Mesenchymal stem cell (in vitro differentiated cells and primary cell): ENCODE results near the gene SCN2A.

Experiments used
- DNase-seq: peaks from one replicate; pipeline ENCODE4 v3.0.0-alpha.2; 2013
- H2AFZ ChIP-seq: one replicate; pipeline ENCODE4 v1.6.1; 2013; ENCODE audit warnings: low read depth, mild to moderate bottlenecking, control low read depth, inconsistent platforms, low read length, moderate library complexity
- H2AK5ac ChIP-seq: 2 replicates; pipeline ENCODE4 v1.6.1; 2013; ENCODE audit warnings: low read length, moderate library complexity, mild to moderate bottlenecking, inconsistent platforms; ENCODE audit not compliant: severe bottlenecking
- H2BK120ac ChIP-seq: one replicate; pipeline ENCODE4 v1.6.1; 2013; ENCODE audit warnings: low read depth, mild to moderate bottlenecking, inconsistent platforms, low read length, moderate library complexity
- H2BK12ac ChIP-seq, 2 experiments: one replicate each; pipeline ENCODE4 v1.6.1; 2013; ENCODE audit warnings: inconsistent platforms in 2 of 2, low read length in 2 of 2, mild to moderate bottlenecking in 2 of 2, moderate library complexity in 2 of 2, control low read depth in 1 of 2
- H2BK15ac ChIP-seq: one replicate; pipeline ENCODE4 v1.6.1; 2013; ENCODE audit warnings: mild to moderate bottlenecking, low read depth, inconsistent platforms; ENCODE audit not compliant: poor library complexity, severe bottlenecking
- H2BK5ac ChIP-seq: 2 replicates; pipeline ENCODE4 v1.6.1; 2013; ENCODE audit warnings: low read depth, mild to moderate bottlenecking, low read length, control low read depth, inconsistent platforms; ENCODE audit not compliant: poor library complexity, severe bottlenecking
- H3K14ac ChIP-seq, 2 experiments: one replicate each; pipeline ENCODE4 v1.6.1; 2013; ENCODE audit warnings: inconsistent platforms in 2 of 2, low read length in 2 of 2, control low read depth in 1 of 2, mild to moderate bottlenecking in 1 of 2, moderate library complexity in 1 of 2
- H3K18ac ChIP-seq, 2 experiments: one replicate each; pipeline ENCODE4 v1.6.1; 2013; ENCODE audit warnings: inconsistent platforms in 2 of 2, low read length in 2 of 2, control low read depth in 1 of 2, low read depth in 1 of 2, mild to moderate bottlenecking in 1 of 2
- H3K23ac ChIP-seq, 2 experiments: one replicate each; pipeline ENCODE4 v1.6.1; 2013; ENCODE audit warnings: inconsistent platforms in 2 of 2, low read length in 2 of 2, mild to moderate bottlenecking in 2 of 2, moderate library complexity in 2 of 2, control low read depth in 1 of 2
- H3K27ac ChIP-seq: 2 replicates; pipeline ENCODE4 v1.5.1; 2013; ENCODE audit warnings: mild to moderate bottlenecking, moderate library complexity, low read length, control low read depth, inconsistent platforms; ENCODE audit not compliant: poor library complexity, severe bottlenecking
- H3K27me3 ChIP-seq, 2 experiments: 2 replicates each; pipeline versions ENCODE4 v1.6.1 to v1.7.0; 2013; ENCODE audit warnings: low read length in 2 of 2, mild to moderate bottlenecking in 2 of 2, moderate library complexity in 2 of 2, control low read depth in 1 of 2, inconsistent platforms in 1 of 2; ENCODE audit not compliant: control insufficient read depth in 1 of 2, insufficient read depth in 1 of 2
- H3K36me3 ChIP-seq, 2 experiments: 2 replicates each; pipeline versions ENCODE4 v1.6.1 to v1.7.0; 2013; ENCODE audit warnings: low read length in 2 of 2, control low read depth in 1 of 2, inconsistent platforms in 1 of 2, low read depth in 1 of 2, mild to moderate bottlenecking in 1 of 2; ENCODE audit not compliant: insufficient read depth in 2 of 2, control insufficient read depth in 1 of 2
- H3K4ac ChIP-seq, 2 experiments: one replicate each; pipeline ENCODE4 v1.6.1; 2013; ENCODE audit warnings: inconsistent platforms in 2 of 2, low read length in 2 of 2, mild to moderate bottlenecking in 2 of 2, moderate library complexity in 2 of 2, control low read depth in 1 of 2, low read depth in 1 of 2
- H3K4me1 ChIP-seq: 2 replicates; pipeline ENCODE4 v1.6.1; 2013; ENCODE audit warnings: low read depth, low read length, control low read depth; ENCODE audit not compliant: control insufficient read depth, insufficient read depth
- H3K4me2 ChIP-seq: 2 replicates; pipeline ENCODE4 v1.6.1; 2013; ENCODE audit warnings: low read length, mild to moderate bottlenecking, inconsistent platforms; ENCODE audit not compliant: poor library complexity, severe bottlenecking
- H3K4me3 ChIP-seq, 2 experiments: 2 replicates each; pipeline versions ENCODE4 v1.5.1 to v1.7.0; 2013; ENCODE audit warnings: low read length in 2 of 2, mild to moderate bottlenecking in 2 of 2, control low read depth in 1 of 2, low read depth in 1 of 2; ENCODE audit not compliant: insufficient read depth in 1 of 2
- H3K79me1 ChIP-seq: replicated peaks from 2 replicates; pipeline ENCODE4 v1.6.1; 2013; ENCODE audit warnings: mild to moderate bottlenecking, control low read depth, low read length, inconsistent platforms; ENCODE audit not compliant: poor library complexity, severe bottlenecking
- H3K9ac ChIP-seq: 2 replicates; pipeline ENCODE4 v1.7.0; 2013; ENCODE audit warnings: mild to moderate bottlenecking, low read length, moderate library complexity
- H3K9me3 ChIP-seq: 2 replicates; pipeline ENCODE4 v1.7.0; 2013; ENCODE audit warnings: mild to moderate bottlenecking, low read length; ENCODE audit not compliant: control insufficient read depth
- H4K8ac ChIP-seq: one replicate; pipeline ENCODE4 v1.6.1; 2013; ENCODE audit warnings: inconsistent platforms, mild to moderate bottlenecking, low read length, moderate library complexity
- H4K91ac ChIP-seq: one replicate; pipeline ENCODE4 v1.6.1; 2013; ENCODE audit warnings: mild to moderate bottlenecking, low read length, inconsistent platforms
- WGBS: methylation state at CpG from one replicate; pipeline ENCODE4 v1.1.7; 2013; ENCODE audit warnings: mixed read lengths; 5-methylcytosine and 5-hydroxymethylcytosine counted together

The SCN2A gene

GRCh38 chr2:165219481-165219880, 19.7 kb upstream of the SCN2A start:
- H4K91ac ChIP-seq: no peak overlapping the region
- H3K27ac ChIP-seq: no peak overlapping the region
- no peak overlapping the region for H4K8ac ChIP-seq
- no peaks in the 10 kb centered on the region for H3K27me3 ChIP-seq
- H2AFZ ChIP-seq: no peak overlapping the region
- H2BK5ac ChIP-seq: no peak overlapping the region
- H3K18ac ChIP-seq: no peak overlapping the region
- no peak overlapping the region for H2AK5ac ChIP-seq
- H2BK120ac ChIP-seq: no peak overlapping the region
- no peak overlapping the region for H3K4me2 ChIP-seq
- no peaks in the 10 kb centered on the region for H3K79me1 ChIP-seq
- H2BK12ac ChIP-seq: no peak overlapping the region
- H3K9ac ChIP-seq: no peak overlapping the region
- H3K14ac ChIP-seq: no peak overlapping the region
- no peak overlapping the region for H2BK15ac ChIP-seq
- H3K9me3 ChIP-seq: no peaks in the 10 kb centered on the region
- no peaks in the 10 kb centered on the region for H3K4me1 ChIP-seq
- no peak overlapping the region for H3K4ac ChIP-seq
- H3K23ac ChIP-seq: no peak overlapping the region
- no peaks in the 10 kb centered on the region for H3K36me3 ChIP-seq
- DNase-seq: no peak
- WGBS: 55% methylated on average over 3 of the region's 3 CpGs
- H3K4me3 ChIP-seq: no peak overlapping the region

GRCh38 chr2:165224941-165225340, 14.3 kb upstream of the SCN2A start:
- no peak overlapping the region for H3K4me3 ChIP-seq
- no peak overlapping the region for H2BK5ac ChIP-seq
- no peak overlapping the region for H3K23ac ChIP-seq
- H2BK12ac ChIP-seq: no peak overlapping the region
- H3K9ac ChIP-seq: no peak overlapping the region
- no peak overlapping the region for H2BK15ac ChIP-seq
- no peaks in the 10 kb centered on the region for H3K9me3 ChIP-seq
- H3K27me3 ChIP-seq: no peaks in the 10 kb centered on the region
- no peak overlapping the region for H2AFZ ChIP-seq
- H2AK5ac ChIP-seq: no peak overlapping the region
- no peak overlapping the region for H3K4ac ChIP-seq
- no peak overlapping the region for H3K18ac ChIP-seq
- H3K14ac ChIP-seq: no peak overlapping the region
- H3K79me1 ChIP-seq: no peaks in the 10 kb centered on the region
- H3K27ac ChIP-seq: no peak overlapping the region
- DNase-seq: no peak
- H3K4me1 ChIP-seq: no peaks in the 10 kb centered on the region
- no peak overlapping the region for H4K91ac ChIP-seq
- H4K8ac ChIP-seq: no peak overlapping the region
- no peak overlapping the region for H2BK120ac ChIP-seq
- no peaks in the 10 kb centered on the region for H3K36me3 ChIP-seq
- no CpG with 5 or more reads among the region's 1 CpG for WGBS
- no peak overlapping the region for H3K4me2 ChIP-seq

- no peaks in the 10 kb centered on the region for H3K79me1 ChIP-seq
- no peak overlapping the region for H2BK15ac ChIP-seq
- H4K91ac ChIP-seq: no peak overlapping the region
- H3K4me3 ChIP-seq: no peak overlapping the region
- no peak overlapping the region for H3K4me2 ChIP-seq
- H2BK5ac ChIP-seq: no peak overlapping the region
- H3K36me3 ChIP-seq: no peaks in the 10 kb centered on the region
- no peak overlapping the region for H3K18ac ChIP-seq
- H3K4ac ChIP-seq: no peak overlapping the region
- no peak overlapping the region for H2AK5ac ChIP-seq
- no peak overlapping the region for H2AFZ ChIP-seq
- no peak overlapping the region for H3K27ac ChIP-seq
- no peak overlapping the region for H3K23ac ChIP-seq
- H3K9me3 ChIP-seq: peaks cover 3% of the 10 kb centered on the region
- H2BK120ac ChIP-seq: no peak overlapping the region
- no peaks in the 10 kb centered on the region for H3K4me1 ChIP-seq
- H3K14ac ChIP-seq: no peak overlapping the region
- H4K8ac ChIP-seq: no peak overlapping the region
- no peak overlapping the region for H3K9ac ChIP-seq
- peaks cover 0 to 6% of the 10 kb centered on the region in 2 experiments for H3K27me3 ChIP-seq
- DNase-seq: no peak
- no peak overlapping the region for H2BK12ac ChIP-seq
- 100% methylated on average over 1 of the region's 1 CpG for WGBS
These were observed 11.6 kb upstream of the SCN2A start for GRCh38 chr2:165227571-165227970.

GRCh38 chr2:165237056-165237455, 2.2 kb upstream of the SCN2A start:
- H3K4me1 ChIP-seq: no peaks in the 10 kb centered on the region
- H3K36me3 ChIP-seq: no peaks in the 10 kb centered on the region
- no peak overlapping the region for H3K4me3 ChIP-seq
- no peak overlapping the region for H3K14ac ChIP-seq
- no peak overlapping the region for H4K91ac ChIP-seq
- H2BK12ac ChIP-seq: no peak overlapping the region
- H3K9me3 ChIP-seq: no peaks in the 10 kb centered on the region
- peaks cover 0 to 3% of the 10 kb centered on the region in 2 experiments for H3K27me3 ChIP-seq
- H3K4me2 ChIP-seq: no peak overlapping the region
- H2BK15ac ChIP-seq: no peak overlapping the region
- H2BK120ac ChIP-seq: no peak overlapping the region
- H2BK5ac ChIP-seq: no peak overlapping the region
- WGBS: 62% methylated on average over 2 of the region's 2 CpGs
- H4K8ac ChIP-seq: no peak overlapping the region
- H3K79me1 ChIP-seq: no peaks in the 10 kb centered on the region
- H2AFZ ChIP-seq: no peak overlapping the region
- H3K18ac ChIP-seq: no peak overlapping the region
- H3K27ac ChIP-seq: no peak overlapping the region
- H3K9ac ChIP-seq: no peak overlapping the region
- H3K4ac ChIP-seq: no peak overlapping the region
- H2AK5ac ChIP-seq: no peak overlapping the region
- H3K23ac ChIP-seq: no peak overlapping the region
- DNase-seq: no peak
